GM19452 (cell line): Measurements from ENCODE around the gene CORO2B.

Experiments
- ATAC-seq: cut with Tn5 transposase; IDR thresholded peaks from one replicate; pipeline ENCODE4 v1.9.1; 2021; ENCODE audit not compliant: unreplicated experiment

CORO2B gene

GRCh38 chr15:68589783-68590710 is 11.3 kb downstream of the CORO2B start:
- no peak for ATAC-seq

GRCh38 chr15:68590721-68591389 is 12.1 kb downstream of the CORO2B start:
- no peak for ATAC-seq

GRCh38 chr15:68592054-68592453 is 13.3 kb downstream of the CORO2B start:
- ATAC-seq: no peak

GRCh38 chr15:68592544-68592943 is 13.8 kb downstream of the CORO2B start:
- ATAC-seq: no peak

GRCh38 chr15:68593341-68593740 is 14.5 kb downstream of the CORO2B start:
- ATAC-seq: no peak

- no peak for ATAC-seq
Observed at GRCh38 chr15:68593828-68594532, 15.2 kb downstream of the CORO2B start.

GRCh38 chr15:68594533-68595259 is 15.9 kb downstream of the CORO2B start:
- no peak for ATAC-seq

GRCh38 chr15:68595260-68595564 is 16.4 kb downstream of the CORO2B start:
- ATAC-seq: no peak

- no peak for ATAC-seq
Observed at GRCh38 chr15:68595761-68596160, 17.0 kb downstream of the CORO2B start.

GRCh38 chr15:68596691-68597090 is 17.9 kb downstream of the CORO2B start:
- no peak for ATAC-seq

GRCh38 chr15:68597581-68597980 is 18.8 kb downstream of the CORO2B start:
- ATAC-seq: no peak

- no peak for ATAC-seq
Observed at GRCh38 chr15:68598171-68599152, 19.7 kb downstream of the CORO2B start.

- no peak for ATAC-seq
Observed at GRCh38 chr15:68599153-68599545, 20.4 kb downstream of the CORO2B start.

- ATAC-seq: no peak
Observed at GRCh38 chr15:68599560-68600071, 20.8 kb downstream of the CORO2B start.

GRCh38 chr15:68601206-68602197 is 22.7 kb downstream of the CORO2B start:
- no peak for ATAC-seq

GRCh38 chr15:68602459-68603215 is 23.8 kb downstream of the CORO2B start:
- no peak for ATAC-seq

GRCh38 chr15:68603216-68603595 is 24.4 kb downstream of the CORO2B start:
- ATAC-seq: no peak

- ATAC-seq: no peak
Observed at GRCh38 chr15:68603951-68604350, 25.2 kb downstream of the CORO2B start.
